Testis (tissue), 3 donors: Measurements from ENCODE around the gene SMIM17. TPM values are rescaled to one million over a fixed set of nuclear protein-coding genes. Genes with fewer than 3 reads are reported as not detected.
A peak's percentile ranks its signal among the peaks of the same experiment; 100 is the strongest.

Source experiments
- DNase-seq: peaks from one replicate; pipeline ENCODE4 v3.0.0-alpha.2; 2019
- H3K27ac ChIP-seq, 2 donors: fragments of 200-600 bp; sonication (generic); one replicate each; pipeline ENCODE4 v1.5.1; 2019
- H3K27me3 ChIP-seq: fragments of 200-600 bp; sonication (generic); one replicate; pipeline ENCODE4 v1.5.1; 2019
- H3K36me3 ChIP-seq: fragments of 200-600 bp; sonication (generic); one replicate; pipeline ENCODE4 v1.5.1; 2017; ENCODE audit warnings: low read depth; ENCODE audit errors: missing control alignments
- H3K4me1 ChIP-seq: fragments of 200-600 bp; sonication (generic); one replicate; pipeline ENCODE4 v1.5.1; 2019
- H3K4me3 ChIP-seq, 2 donors: fragments of 200-600 bp; sonication (generic); one replicate each; pipeline ENCODE4 v1.5.1; 2017 to 2019
- H3K9me3 ChIP-seq: fragments of 200-600 bp; sonication (generic); one replicate; pipeline ENCODE4 v1.5.1; 2017
- POLR2A ChIP-seq: fragments of 450-650 bp; IDR thresholded peaks from one replicate; pipeline ENCODE4 v1.6.1; 2017; ENCODE audit warnings: antibody characterized with exemption, mild to moderate bottlenecking, moderate library complexity
- WGBS, 2 donors: methylation state at CpG; one replicate each; pipeline ENCODE4 v1.1.5; 2018; 5-methylcytosine and 5-hydroxymethylcytosine counted together
- intact Hi-C: fragments of 100-400 bp; cut with DNase I; formaldehyde crosslinking; loops from one replicate; pipeline ENCODE4 v1.15.1; 2023; ENCODE audit warnings: low total_unique reads
- polyA plus RNA-seq: library from polyadenylated mRNA; stranded (reverse); fragments of 350-450 nt; fragmentation: Illumina TruSeq; extraction: RNeasy Lipid Tissue Mini Kit (QIAGEN cat#74804); gene quantifications from one replicate; pipeline ENCODE4 v1.2.3, GENCODE V29; 2014; ENCODE audit warnings: low read depth, low replicate concordance; ENCODE audit not compliant: insufficient read depth
- total RNA-seq, 2 donors: library from RNA; depleted of rRNA; stranded (reverse); fragments of >200 nt; gene quantifications; one replicate each; pipeline ENCODE4 v1.2.3, GENCODE V29; 2016
- TF ChIP-seq, protein P1 (sequence below), 3 experiments: fragments of 450-650 bp in 2 of 3; fragments of 200-600 bp in 1 of 3; sonication (generic) in 1 of 3; IDR thresholded peaks; one replicate each; pipeline ENCODE4 v1.5.1; 2016 to 2019; ENCODE audit warnings: antibody characterized with exemption in 3 of 3, mild to moderate bottlenecking in 2 of 3, moderate library complexity in 1 of 3

Gene SMIM17
- total and polyA plus RNA-seq, 3 donors from 2014 or later: 0.25 to 1.3 (median 0.79) TPM

DNA sequence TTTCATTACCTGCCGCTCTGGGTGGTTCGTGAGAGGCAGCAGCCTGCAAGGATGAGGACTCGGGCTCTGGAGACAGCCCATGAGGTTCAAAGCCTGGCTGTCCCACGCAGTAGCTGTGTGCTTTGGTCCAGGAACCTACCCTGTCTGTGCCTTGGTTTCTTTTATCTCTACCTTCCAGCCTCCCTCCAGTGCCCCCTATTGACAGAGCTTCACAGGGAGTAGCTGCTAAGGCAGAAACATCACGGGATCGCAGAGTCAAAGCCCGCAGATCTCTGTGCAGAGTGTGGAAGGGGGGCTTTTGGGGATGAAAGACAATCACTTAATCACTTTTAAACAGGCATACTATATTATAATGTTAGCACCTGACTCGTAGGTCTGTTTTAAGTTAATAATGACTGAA lies 31.7 kb upstream of the SMIM17 start:
- no peak overlapping the region for H3K4me3 ChIP-seq
- H3K9me3 ChIP-seq: no peaks in the 10 kb centered on the region

DNA sequence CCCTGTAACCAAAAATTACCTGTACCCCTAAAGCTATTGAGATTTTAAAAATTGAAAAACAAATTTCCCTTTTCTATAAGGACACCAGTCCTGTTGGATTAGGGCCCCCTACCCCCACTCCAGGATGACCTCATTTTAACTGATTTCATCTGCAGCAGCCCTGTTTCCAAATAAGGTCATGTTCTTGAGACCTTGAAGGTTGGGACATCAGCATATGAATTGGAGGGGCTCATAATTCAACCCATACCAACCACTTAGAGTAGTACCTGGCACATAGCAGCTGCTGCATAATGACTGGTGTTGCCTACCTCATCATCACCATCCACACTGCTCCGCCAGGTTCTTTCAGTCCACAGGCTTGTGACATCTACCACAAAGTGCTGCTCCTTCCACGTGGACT lies 30.2 kb upstream of the SMIM17 start:
- DNase-seq: no peak
- TF ChIP-seq, protein P1, sequence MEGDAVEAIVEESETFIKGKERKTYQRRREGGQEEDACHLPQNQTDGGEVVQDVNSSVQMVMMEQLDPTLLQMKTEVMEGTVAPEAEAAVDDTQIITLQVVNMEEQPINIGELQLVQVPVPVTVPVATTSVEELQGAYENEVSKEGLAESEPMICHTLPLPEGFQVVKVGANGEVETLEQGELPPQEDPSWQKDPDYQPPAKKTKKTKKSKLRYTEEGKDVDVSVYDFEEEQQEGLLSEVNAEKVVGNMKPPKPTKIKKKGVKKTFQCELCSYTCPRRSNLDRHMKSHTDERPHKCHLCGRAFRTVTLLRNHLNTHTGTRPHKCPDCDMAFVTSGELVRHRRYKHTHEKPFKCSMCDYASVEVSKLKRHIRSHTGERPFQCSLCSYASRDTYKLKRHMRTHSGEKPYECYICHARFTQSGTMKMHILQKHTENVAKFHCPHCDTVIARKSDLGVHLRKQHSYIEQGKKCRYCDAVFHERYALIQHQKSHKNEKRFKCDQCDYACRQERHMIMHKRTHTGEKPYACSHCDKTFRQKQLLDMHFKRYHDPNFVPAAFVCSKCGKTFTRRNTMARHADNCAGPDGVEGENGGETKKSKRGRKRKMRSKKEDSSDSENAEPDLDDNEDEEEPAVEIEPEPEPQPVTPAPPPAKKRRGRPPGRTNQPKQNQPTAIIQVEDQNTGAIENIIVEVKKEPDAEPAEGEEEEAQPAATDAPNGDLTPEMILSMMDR (IDR thresholded peaks at IDR 0.05): no peak
- TF ChIP-seq POLR2A: no peak
- Histone ChIP-seq H3K36me3 (no peaks in the 10 kb centered on the region), H3K27ac (peak overlapping the region in 1 of 2 donors; percentile 77), H3K4me1 (peaks cover 7% of the 10 kb centered on the region), H3K4me3 (no peak overlapping the region), H3K27me3 (no peaks in the 10 kb centered on the region), H3K9me3 (no peaks in the 10 kb centered on the region)
- 89 to 100% methylated on average over 2 of the region's 2 CpGs for WGBS, 2 donors
- intact Hi-C loops: no loop called here

More for the DNA sequence above, 31.7 kb upstream of the SMIM17 start:
- WGBS, 2 donors: 51 to 57% methylated on average over 8 of the region's 8 CpGs
- DNase-seq: peak; percentile 64
- no peaks in the 10 kb centered on the region for H3K36me3 ChIP-seq
- TF ChIP-seq, protein P1 (IDR thresholded peaks at IDR 0.05): no peak
- TF ChIP-seq POLR2A: no peak
- peak overlapping the region; percentile 68 to 77 for H3K27ac ChIP-seq
- peaks cover 7% of the 10 kb centered on the region for H3K4me1 ChIP-seq
- H3K27me3 ChIP-seq: no peaks in the 10 kb centered on the region
- intact Hi-C loops: no loop called here

DNA sequence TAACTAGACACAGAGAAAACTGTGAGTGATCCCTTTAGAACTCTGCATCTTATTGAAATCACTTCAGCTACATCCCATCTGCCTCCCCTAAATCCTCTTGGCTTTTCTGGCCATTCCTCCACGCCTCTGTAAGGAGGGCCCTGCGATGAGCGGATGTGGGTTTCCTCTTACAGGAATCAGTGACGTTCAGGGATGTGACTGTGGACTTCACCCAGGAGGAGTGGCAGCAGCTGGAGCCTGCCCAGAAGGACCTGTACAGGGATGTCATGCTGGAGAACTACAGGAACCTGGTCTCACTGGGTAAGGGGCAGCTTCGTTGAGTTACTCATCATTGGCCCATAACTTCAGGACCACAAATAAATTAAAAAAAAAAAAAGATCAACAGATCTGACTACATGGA lies 29.3 kb upstream of the SMIM17 start:
- DNase-seq: no peak
- Histone ChIP-seq H3K27me3 (no peaks in the 10 kb centered on the region), H3K9me3 (no peaks in the 10 kb centered on the region), H3K36me3 (no peaks in the 10 kb centered on the region), H3K4me1 (peaks cover 7% of the 10 kb centered on the region), H3K4me3 (no peak overlapping the region), H3K27ac (no peak overlapping the region)
- intact Hi-C loops: no loop called here
- WGBS, 2 donors: 91 to 95% methylated on average over 5 of the region's 5 CpGs
- TF ChIP-seq POLR2A: no peak

DNA sequence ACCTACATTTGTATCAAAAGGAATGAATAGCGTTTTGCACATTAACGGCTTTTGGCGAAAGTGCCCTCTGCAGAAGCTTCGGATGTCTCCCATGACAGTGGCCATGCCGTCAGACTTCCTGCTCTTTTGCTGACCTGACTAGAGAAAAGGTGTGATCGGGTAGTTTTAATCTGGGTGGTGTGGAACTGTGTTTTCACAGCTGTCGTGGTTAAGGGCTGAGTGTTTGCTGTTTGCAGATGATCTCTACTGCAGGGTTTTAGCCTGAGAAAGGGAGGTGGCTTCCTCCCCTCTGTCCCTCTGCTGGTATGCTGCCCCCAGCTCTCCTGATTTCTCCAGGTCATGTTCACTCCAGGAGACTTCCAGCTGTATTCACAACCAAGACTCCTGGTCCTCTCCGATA lies 25.4 kb upstream of the SMIM17 start:
- TF ChIP-seq POLR2A: no peak
- TF ChIP-seq, protein P1 (IDR thresholded peaks at IDR 0.05): no peak
- H3K4me1 ChIP-seq: no peaks in the 10 kb centered on the region
- WGBS, 2 donors: 91 to 95% methylated on average over 8 of the region's 8 CpGs
- intact Hi-C loops: no loop called here
- no peaks in the 10 kb centered on the region for H3K36me3 ChIP-seq
- H3K9me3 ChIP-seq: no peaks in the 10 kb centered on the region
- H3K4me3 ChIP-seq: no peak overlapping the region
- no peak overlapping the region for H3K27ac ChIP-seq
- no peak for DNase-seq
- no peaks in the 10 kb centered on the region for H3K27me3 ChIP-seq

DNA sequence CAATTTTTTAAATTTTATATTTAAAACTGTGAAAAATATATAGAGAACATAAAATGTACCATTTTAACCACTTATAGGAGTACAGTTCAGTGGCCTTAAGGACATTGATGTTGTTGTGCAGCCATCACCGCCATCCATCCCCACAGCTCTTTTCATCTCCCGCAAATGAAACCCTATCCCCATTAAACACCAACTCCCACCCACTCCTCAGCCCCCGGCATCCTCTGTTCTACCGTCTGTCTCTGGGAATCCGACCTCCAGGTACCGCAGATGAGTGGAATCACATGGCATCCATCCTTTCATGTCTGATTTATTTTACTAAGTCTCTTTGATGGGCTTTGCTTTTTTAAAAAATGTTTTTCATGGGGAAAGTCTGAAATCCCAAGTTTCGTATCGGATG lies 23.8 kb upstream of the SMIM17 start:
- Histone ChIP-seq H3K36me3 (no peaks in the 10 kb centered on the region), H3K4me1 (no peaks in the 10 kb centered on the region), H3K27me3 (no peaks in the 10 kb centered on the region), H3K9me3 (no peaks in the 10 kb centered on the region), H3K27ac (no peak overlapping the region), H3K4me3 (no peak overlapping the region)
- no peak for DNase-seq
- no peak for TF ChIP-seq POLR2A
- TF ChIP-seq, protein P1 (IDR thresholded peaks at IDR 0.05): no peak
- WGBS, 2 donors: 64 to 65% methylated on average over 8 of the region's 8 CpGs
- intact Hi-C loops: no loop called here
